ENCODE data around the gene EYS. TPM values are rescaled to one million over a fixed set of nuclear protein-coding genes. Genes with fewer than 3 reads are reported as not detected.

Gene EYS
- total and polyA plus RNA-seq, 7 donors = 0.07 to 0.46 TPM; not detected in 5

DNA sequence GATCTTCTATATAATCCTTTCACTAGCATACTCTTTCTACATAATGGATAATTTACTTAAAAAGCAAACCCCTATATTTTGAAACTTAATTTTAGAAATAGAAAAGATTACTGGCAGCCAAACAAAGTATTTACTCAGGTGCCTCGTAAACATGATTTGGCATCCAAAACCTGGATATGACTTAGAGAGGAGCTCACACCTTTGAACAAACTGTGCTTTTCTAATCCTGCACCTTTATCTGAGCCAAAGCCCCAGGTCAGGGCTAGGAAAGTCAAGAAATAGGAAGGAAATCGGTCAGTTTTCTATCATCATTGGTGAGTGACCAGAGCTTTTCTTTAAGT, 1900.5 kb downstream of the EYS start:
- Histone ChIP-seq H3K27ac (peak overlapping the region in 2 of 4 donors; percentile 34 to 44), H3K36me3 (no peaks in the 10 kb centered on the region), H3K9me3 (no peaks in the 10 kb centered on the region), H3K27me3 (no peaks in the 10 kb centered on the region), H3K4me3 (no peak overlapping the region), H3K4me1 (peaks cover 0 to 6% (median 5%) of the 10 kb centered on the region in 4 donors)
- TF ChIP-seq POLR2A (IDR thresholded peaks at IDR 0.05) = no peak
- TF ChIP-seq POLR2AphosphoS5 (IDR thresholded peaks at IDR 0.05) = no peak
- no peak for TF ChIP-seq EP300 (IDR thresholded peaks at IDR 0.05)
- TF ChIP-seq, protein P1, sequence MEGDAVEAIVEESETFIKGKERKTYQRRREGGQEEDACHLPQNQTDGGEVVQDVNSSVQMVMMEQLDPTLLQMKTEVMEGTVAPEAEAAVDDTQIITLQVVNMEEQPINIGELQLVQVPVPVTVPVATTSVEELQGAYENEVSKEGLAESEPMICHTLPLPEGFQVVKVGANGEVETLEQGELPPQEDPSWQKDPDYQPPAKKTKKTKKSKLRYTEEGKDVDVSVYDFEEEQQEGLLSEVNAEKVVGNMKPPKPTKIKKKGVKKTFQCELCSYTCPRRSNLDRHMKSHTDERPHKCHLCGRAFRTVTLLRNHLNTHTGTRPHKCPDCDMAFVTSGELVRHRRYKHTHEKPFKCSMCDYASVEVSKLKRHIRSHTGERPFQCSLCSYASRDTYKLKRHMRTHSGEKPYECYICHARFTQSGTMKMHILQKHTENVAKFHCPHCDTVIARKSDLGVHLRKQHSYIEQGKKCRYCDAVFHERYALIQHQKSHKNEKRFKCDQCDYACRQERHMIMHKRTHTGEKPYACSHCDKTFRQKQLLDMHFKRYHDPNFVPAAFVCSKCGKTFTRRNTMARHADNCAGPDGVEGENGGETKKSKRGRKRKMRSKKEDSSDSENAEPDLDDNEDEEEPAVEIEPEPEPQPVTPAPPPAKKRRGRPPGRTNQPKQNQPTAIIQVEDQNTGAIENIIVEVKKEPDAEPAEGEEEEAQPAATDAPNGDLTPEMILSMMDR (IDR thresholded peaks at IDR 0.05) = no peak
- 38 to 69% methylated on average over 2 of the region's 2 CpGs for WGBS, 2 donors
- intact Hi-C loops (cut with DNase I) = no loop called here
- DNase-seq = no peak

DNA sequence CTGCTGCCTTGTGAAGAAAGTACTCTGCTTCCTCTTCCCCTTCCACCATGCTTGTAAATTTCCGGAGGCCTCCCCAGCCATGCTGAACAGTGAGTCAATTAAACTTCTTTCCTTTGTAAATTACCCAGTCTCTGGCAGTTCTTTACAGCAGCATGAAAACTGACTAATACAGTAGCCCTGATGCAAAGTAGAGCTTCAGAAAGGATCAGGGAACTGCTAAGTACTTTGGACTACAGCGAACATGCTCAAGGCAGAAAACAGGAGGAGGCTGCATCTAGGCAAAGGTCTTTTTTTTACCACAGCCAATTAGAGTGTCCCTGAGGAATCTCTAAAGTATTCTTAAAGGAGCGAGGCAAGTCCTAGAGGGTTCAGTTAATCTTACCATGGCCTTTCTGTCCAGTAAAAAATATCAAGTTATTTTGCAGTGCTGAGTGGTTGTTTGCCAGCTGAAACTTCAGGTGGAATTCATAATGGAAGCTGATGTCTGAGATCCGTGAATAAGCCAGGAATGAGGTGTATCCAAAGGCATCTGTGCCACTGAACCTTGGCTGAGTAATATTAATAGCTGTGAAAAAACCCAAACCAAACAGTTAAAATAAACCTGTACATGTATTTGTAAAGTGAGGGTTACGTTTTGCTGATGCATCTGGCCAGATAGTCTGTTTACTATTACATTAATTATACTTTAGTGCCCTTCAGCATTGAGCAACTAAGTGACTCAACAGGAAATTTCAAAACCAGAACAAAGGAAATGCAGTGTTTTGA, 1901.0 kb downstream of the EYS start:
- Histone ChIP-seq H3K4me3 (no peak overlapping the region), H3K27me3 (no peaks in the 10 kb centered on the region), H3K36me3 (no peaks in the 10 kb centered on the region), H3K27ac (peak overlapping the region in 2 of 4 donors; percentile 23 to 44), H3K4me1 (peaks cover 0 to 6% (median 5%) of the 10 kb centered on the region in 4 donors), H3K9me3 (no peaks in the 10 kb centered on the region)
- no peak for DNase-seq
- WGBS, 2 donors = 33 to 50% methylated on average over 5 of the region's 5 CpGs
- peak in 2 of 4 donors; percentile 10 to 41 for TF ChIP-seq POLR2AphosphoS5 (IDR thresholded peaks at IDR 0.05)
- no peak for TF ChIP-seq EP300 (IDR thresholded peaks at IDR 0.05)
- TF ChIP-seq POLR2A (IDR thresholded peaks at IDR 0.05) = no peak
- TF ChIP-seq, protein P1 (IDR thresholded peaks at IDR 0.05) = no peak
- intact Hi-C loops (cut with DNase I) = no loop called here

DNA sequence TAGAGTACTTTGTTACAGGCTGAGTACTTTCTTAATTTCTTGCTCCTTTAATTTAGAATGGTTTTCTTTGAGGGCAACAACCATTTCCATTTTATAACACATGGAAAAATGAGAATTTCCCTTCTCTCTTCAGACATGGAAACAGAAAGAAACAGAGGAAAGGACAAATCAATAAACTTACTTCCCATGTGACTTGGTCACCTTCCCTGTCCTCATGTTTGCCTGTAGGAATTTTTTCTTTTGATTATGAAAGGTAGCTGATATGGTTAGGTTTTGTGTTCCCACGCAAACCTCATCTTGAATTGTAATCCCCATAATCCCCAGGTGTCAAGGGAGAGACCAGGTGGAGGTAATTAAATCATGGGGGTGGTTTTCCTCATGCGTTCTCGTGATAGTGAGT, 1901.7 kb downstream of the EYS start:
- peaks cover 0 to 6% (median 5%) of the 10 kb centered on the region in 4 donors for H3K4me1 ChIP-seq
- H3K27me3 ChIP-seq = no peaks in the 10 kb centered on the region
- H3K36me3 ChIP-seq = no peaks in the 10 kb centered on the region
- H3K4me3 ChIP-seq = no peak overlapping the region
- intact Hi-C loops (cut with DNase I) = no loop called here
- no peak for DNase-seq
- H3K27ac ChIP-seq = peak overlapping the region in 2 of 4 donors; percentile 23 to 44
- no peaks in the 10 kb centered on the region for H3K9me3 ChIP-seq
- WGBS, 2 donors = 76 to 78% methylated on average over 3 of the region's 3 CpGs
- no peak for TF ChIP-seq POLR2A (IDR thresholded peaks at IDR 0.05)

DNA sequence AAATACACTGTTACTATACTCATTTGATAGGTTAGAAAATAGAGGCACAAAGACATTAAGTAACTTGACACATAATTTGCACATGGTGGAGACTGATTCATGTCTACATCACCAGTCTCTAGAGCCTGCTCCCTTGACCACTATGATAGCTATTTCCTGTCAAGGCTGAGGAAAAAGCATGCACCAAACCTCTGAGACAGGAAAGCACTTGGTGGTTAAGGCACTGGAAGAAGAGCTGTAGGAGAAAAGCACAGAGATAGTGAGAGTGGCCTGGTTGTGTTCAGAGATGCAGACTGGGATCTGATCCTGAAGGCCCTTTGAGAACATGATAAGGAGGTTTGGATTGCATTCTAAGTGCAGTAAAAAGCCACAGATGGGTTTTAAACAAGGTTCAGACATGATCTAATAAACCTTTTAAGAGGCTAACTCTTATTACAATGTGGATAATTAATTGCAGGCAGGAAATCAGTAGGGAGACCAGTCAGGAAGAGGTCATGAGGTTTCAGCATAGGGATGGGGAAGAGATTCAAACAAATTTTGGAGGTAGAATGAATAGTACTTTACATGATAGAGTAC, 1902.6 kb downstream of the EYS start:
- TF ChIP-seq POLR2A (IDR thresholded peaks at IDR 0.05) (no peak), EP300 (IDR thresholded peaks at IDR 0.05) (no peak), POLR2AphosphoS5 (IDR thresholded peaks at IDR 0.05) (no peak)
- TF ChIP-seq, protein P1 (IDR thresholded peaks at IDR 0.05) = no peak
- H3K36me3 ChIP-seq = no peaks in the 10 kb centered on the region
- no peak overlapping the region for H3K27ac ChIP-seq
- H3K27me3 ChIP-seq = no peaks in the 10 kb centered on the region
- no peak overlapping the region for H3K4me3 ChIP-seq
- no peak for DNase-seq
- peaks cover 0 to 6% (median 5%) of the 10 kb centered on the region in 4 donors for H3K4me1 ChIP-seq
- intact Hi-C loops (cut with DNase I) = no loop called here
- H3K9me3 ChIP-seq = no peaks in the 10 kb centered on the region

DNA sequence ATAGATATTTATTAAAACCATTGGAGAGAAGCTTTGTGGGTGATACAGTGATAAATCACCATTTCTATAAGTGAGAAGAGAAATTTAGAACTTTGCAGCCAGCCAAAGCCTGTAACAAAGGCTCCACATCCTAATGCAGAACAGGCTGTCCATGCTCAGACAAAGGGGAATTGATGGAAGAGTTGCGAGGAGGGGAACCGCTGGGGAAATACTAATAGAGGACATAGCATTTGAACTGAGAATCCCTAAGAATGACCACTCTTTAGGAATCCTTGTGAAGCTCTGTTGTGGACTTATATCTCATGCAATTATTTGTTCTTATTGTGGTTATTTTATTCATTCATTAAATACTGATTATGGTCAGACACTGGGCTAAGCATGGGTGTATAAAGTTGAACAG, 1903.7 kb downstream of the EYS start:
- Histone ChIP-seq H3K27me3 (no peaks in the 10 kb centered on the region), H3K4me3 (no peak overlapping the region), H3K4me1 (peaks cover 0 to 6% (median 5%) of the 10 kb centered on the region in 4 donors), H3K36me3 (no peaks in the 10 kb centered on the region), H3K27ac (no peak overlapping the region), H3K9me3 (no peaks in the 10 kb centered on the region)
- WGBS, 2 donors = 95 to 97% methylated on average over 2 of the region's 2 CpGs
- DNase-seq = no peak
- intact Hi-C loops (cut with DNase I) = no loop called here
- TF ChIP-seq, protein P1 (IDR thresholded peaks at IDR 0.05) = no peak
- TF ChIP-seq POLR2A (IDR thresholded peaks at IDR 0.05) = no peak
- no peak for TF ChIP-seq EP300 (IDR thresholded peaks at IDR 0.05)
- no peak for TF ChIP-seq POLR2AphosphoS5 (IDR thresholded peaks at IDR 0.05)
